Hindlimb muscle (tissue), 1 donor: ENCODE measurements around the gene MYRF. TPM values are rescaled to one million over a fixed set of nuclear protein-coding genes. Genes with fewer than 3 reads are reported as not detected.

Experiments
- DNase-seq: peaks from one replicate; pipeline ENCODE4 v3.0.0-alpha.2; 2013
- polyA plus RNA-seq: library from polyadenylated mRNA; unstranded; fragments of 120-200 nt; gene quantifications from one replicate; pipeline ENCODE4 v1.2.1, GENCODE V29; 2013; ENCODE audit not compliant: insufficient read length

MYRF gene
- polyA plus RNA-seq, 1 donor = 1.5 TPM

- DNase-seq = no peak
These were observed 32.5 kb upstream of the MYRF start for GRCh38 chr11:61719978-61720377.

- no peak for DNase-seq
These were observed 31.8 kb upstream of the MYRF start for GRCh38 chr11:61720597-61720996.

GRCh38 chr11:61724437-61724836, 28.0 kb upstream of the MYRF start:
- no peak for DNase-seq

- no peak for DNase-seq
These were observed 26.6 kb upstream of the MYRF start for GRCh38 chr11:61725781-61726231.

- no peak for DNase-seq
These were observed 25.7 kb upstream of the MYRF start for GRCh38 chr11:61726775-61727174.

GRCh38 chr11:61727401-61727811, 25.0 kb upstream of the MYRF start:
- no peak for DNase-seq

GRCh38 chr11:61728066-61728939, 24.1 kb upstream of the MYRF start:
- DNase-seq = no peak

GRCh38 chr11:61728940-61729219, 23.6 kb upstream of the MYRF start:
- no peak for DNase-seq

- DNase-seq = no peak
These were observed 22.0 kb upstream of the MYRF start for GRCh38 chr11:61730240-61730994.

GRCh38 chr11:61731211-61731951, 21.1 kb upstream of the MYRF start:
- DNase-seq = no peak

GRCh38 chr11:61731952-61732675, 20.3 kb upstream of the MYRF start:
- no peak for DNase-seq

GRCh38 chr11:61732705-61733104, 19.7 kb upstream of the MYRF start:
- no peak for DNase-seq

- peak; percentile 89 for DNase-seq
These were observed 19.1 kb upstream of the MYRF start for GRCh38 chr11:61733120-61733978.

GRCh38 chr11:61734767-61735166, 17.7 kb upstream of the MYRF start:
- DNase-seq = no peak

GRCh38 chr11:61735391-61735790, 17.0 kb upstream of the MYRF start:
- DNase-seq = no peak

GRCh38 chr11:61736310-61736709, 16.1 kb upstream of the MYRF start:
- DNase-seq = no peak

- no peak for DNase-seq
These were observed 15.3 kb upstream of the MYRF start for GRCh38 chr11:61737131-61737530.

- DNase-seq = no peak
These were observed 14.6 kb upstream of the MYRF start for GRCh38 chr11:61737636-61738386.

GRCh38 chr11:61738776-61739175, 13.7 kb upstream of the MYRF start:
- no peak for DNase-seq

- no peak for DNase-seq
These were observed 13.0 kb upstream of the MYRF start for GRCh38 chr11:61739413-61739812.

- DNase-seq = no peak
These were observed 12.5 kb upstream of the MYRF start for GRCh38 chr11:61739966-61740365.
